Activated T-helper 9 cell treated with anti-CD3 and anti-CD28 coated beads, Interleukin-2, amount 50 U/mL, for 16 hours (primary cell): ENCODE measurements around the gene OR6C75.
"Not testable (repeated sequence)": the region's sequence is repeated elsewhere in the genome, so short reads cannot be mapped to it uniquely, and the experiment has no call there.

ENCODE experiments used
- DNase-seq: peaks from one replicate; pipeline ENCODE4 v3.0.0-alpha.2; 2020; ENCODE audit warnings: low read depth

The OR6C75 gene

GRCh38 chr12:55362675-55363074 lies at the start of gene OR6C75:
TSS of gene OR6C75 (plus strand) at chr12:55362975. CDS start at chr12:55365111, 2,136 bp downstream.
- DNase-seq, result no peak

GRCh38 chr12:55314043-55314442 lies 48.7 kb upstream of the OR6C75 start, which contains the start of gene OR6C1:
TSS of gene OR6C1 (plus strand) at chr12:55314343. CDS start at chr12:55320600, 6,257 bp downstream.
- DNase-seq, result no peak

GRCh38 chr12:55320201-55320600 lies 42.6 kb upstream of the OR6C75 start:
- no peak for DNase-seq

GRCh38 chr12:55325801-55326200 lies 37.0 kb upstream of the OR6C75 start:
- DNase-seq, result not testable (repeated sequence)

GRCh38 chr12:55330446-55330845 lies 32.3 kb upstream of the OR6C75 start, which contains the start of gene OR6C3:
TSS of gene OR6C3 (plus strand) at chr12:55330746. CDS start at chr12:55331701, 955 bp downstream.
- no peak for DNase-seq

- DNase-seq, result no peak
These were observed 26.8 kb upstream of the OR6C75 start for GRCh38 chr12:55336002-55336401.

GRCh38 chr12:55355338-55355737 lies 7.4 kb upstream of the OR6C75 start:
- DNase-seq, result not testable (repeated sequence)

GRCh38 chr12:55365086-55365485 lies 2.3 kb downstream of the OR6C75 start:
- DNase-seq, result no peak

- DNase-seq, result no peak
These were observed 9.7 kb downstream of the OR6C75 start for GRCh38 chr12:55372521-55372920.

- no peak for DNase-seq
These were observed 23.1 kb downstream of the OR6C75 start for GRCh38 chr12:55385891-55386290.

GRCh38 chr12:55392032-55392795 lies 29.4 kb downstream of the OR6C75 start:
- DNase-seq, result no peak

GRCh38 chr12:55396326-55396725 lies 33.6 kb downstream of the OR6C75 start:
- no peak for DNase-seq

GRCh38 chr12:55400229-55400628 lies 37.5 kb downstream of the OR6C75 start, which contains the start of gene OR6C65:
TSS of gene OR6C65 (plus strand) at chr12:55400529. CDS start at chr12:55400529, 0 bp downstream.
- DNase-seq, result no peak

GRCh38 chr12:55407866-55408265 lies 45.1 kb downstream of the OR6C75 start:
- DNase-seq, result no peak

- not testable (repeated sequence) for DNase-seq
These were observed 46.4 kb downstream of the OR6C75 start for GRCh38 chr12:55409133-55409532.

- not testable (repeated sequence) for DNase-seq
These were observed 49.4 kb downstream of the OR6C75 start for GRCh38 chr12:55412138-55412537.

GRCh38 chr12:55413498-55414388 lies 51.0 kb downstream of the OR6C75 start:
- not testable (repeated sequence) for DNase-seq

GRCh38 chr12:55414396-55414823 lies 51.6 kb downstream of the OR6C75 start:
- not testable (repeated sequence) for DNase-seq

GRCh38 chr12:55414889-55415288 lies 52.1 kb downstream of the OR6C75 start:
- not testable (repeated sequence) for DNase-seq

- DNase-seq, result no peak
These were observed 54.2 kb downstream of the OR6C75 start for GRCh38 chr12:55416961-55417360.
